HG03460 (cell line): ENCODE data around the gene RIBC2.
"Not testable (repeated sequence)": the region's sequence is repeated elsewhere in the genome, so short reads cannot be mapped to it uniquely, and the experiment has no call there.

Source experiments
- ATAC-seq: cut with Tn5 transposase; IDR thresholded peaks from one replicate; pipeline ENCODE4 v1.9.1; 2021; ENCODE audit not compliant: unreplicated experiment

RIBC2 gene

GRCh38 chr22:45446216-45446615, 32.7 kb downstream of the RIBC2 start:
- no peak for ATAC-seq

- ATAC-seq, result not testable (repeated sequence)
Measured at GRCh38 chr22:45447596-45447995, 34.1 kb downstream of the RIBC2 start.

- ATAC-seq, result no peak
Measured at GRCh38 chr22:45448431-45448830, 34.9 kb downstream of the RIBC2 start.

GRCh38 chr22:45449442-45449841, 35.9 kb downstream of the RIBC2 start:
- ATAC-seq, result not testable (repeated sequence)

GRCh38 chr22:45450101-45450785, 36.8 kb downstream of the RIBC2 start:
- ATAC-seq, result no peak

GRCh38 chr22:45450921-45451651, 37.6 kb downstream of the RIBC2 start:
- ATAC-seq, result no peak

- ATAC-seq, result no peak
Measured at GRCh38 chr22:45451972-45452371, 38.5 kb downstream of the RIBC2 start.

- no peak for ATAC-seq
Measured at GRCh38 chr22:45452565-45453379, 39.3 kb downstream of the RIBC2 start.

- no peak for ATAC-seq
Measured at GRCh38 chr22:45453764-45454163, 40.3 kb downstream of the RIBC2 start.

GRCh38 chr22:45454275-45454674, 40.8 kb downstream of the RIBC2 start:
- ATAC-seq, result no peak

GRCh38 chr22:45455212-45455611, 41.7 kb downstream of the RIBC2 start:
- no peak for ATAC-seq

- ATAC-seq, result no peak
Measured at GRCh38 chr22:45455621-45456020, 42.1 kb downstream of the RIBC2 start.

GRCh38 chr22:45456811-45457210, 43.3 kb downstream of the RIBC2 start:
- no peak for ATAC-seq

- ATAC-seq, result no peak
Measured at GRCh38 chr22:45458532-45458931, 45.0 kb downstream of the RIBC2 start.

- ATAC-seq, result no peak
Measured at GRCh38 chr22:45459235-45459634, 45.7 kb downstream of the RIBC2 start.

- no peak for ATAC-seq
Measured at GRCh38 chr22:45460288-45461109, 47.0 kb downstream of the RIBC2 start.

- ATAC-seq, result no peak
Measured at GRCh38 chr22:45462034-45462655, 48.7 kb downstream of the RIBC2 start.

- ATAC-seq, result not testable (repeated sequence)
Measured at GRCh38 chr22:45463691-45464090, 50.2 kb downstream of the RIBC2 start.

- ATAC-seq, result no peak
Measured at GRCh38 chr22:45465633-45466032, 52.1 kb downstream of the RIBC2 start.

- ATAC-seq, result no peak
Measured at GRCh38 chr22:45468872-45469271, 55.4 kb downstream of the RIBC2 start.
